ENCODE results near the gene BEX4.
"Not testable (repeated sequence)": the region's sequence is repeated elsewhere in the genome, so short reads cannot be mapped to it uniquely, and the experiment has no call there.

BEX4 gene, protein sequence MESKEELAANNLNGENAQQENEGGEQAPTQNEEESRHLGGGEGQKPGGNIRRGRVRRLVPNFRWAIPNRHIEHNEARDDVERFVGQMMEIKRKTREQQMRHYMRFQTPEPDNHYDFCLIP

DNA sequence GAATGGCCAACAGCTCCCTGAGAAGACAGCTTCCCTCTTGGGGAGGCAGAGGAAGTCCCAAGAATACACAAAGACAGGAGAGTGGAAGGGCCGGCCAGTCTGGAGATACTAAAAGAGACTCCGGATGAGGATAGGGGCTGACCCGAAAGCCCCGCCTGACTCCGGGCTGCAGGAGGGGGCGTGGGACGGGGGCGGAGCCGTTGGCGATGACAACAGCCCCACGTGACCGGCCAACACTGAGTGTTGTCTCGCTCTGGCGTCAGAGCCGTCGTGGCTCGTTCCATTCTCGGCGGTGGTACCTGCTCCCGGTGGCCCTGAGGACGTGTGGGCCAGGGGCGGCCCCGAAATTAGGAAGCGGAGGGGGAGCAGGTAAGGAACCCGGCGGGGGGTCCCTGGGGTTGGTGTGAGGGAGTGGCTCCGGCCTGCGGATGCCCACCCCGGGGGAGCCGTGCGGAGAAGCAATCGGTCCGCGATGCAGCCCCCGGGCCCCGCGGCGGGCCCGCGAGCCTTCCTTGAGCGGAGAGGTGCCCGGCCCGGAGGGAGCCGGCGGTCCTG lies at the start of gene BEX4:
Gene BEX4, plus strand, starts transcription at position 239 of the 555 bp plus-strand sequence. CDS start 1,046 bp downstream, outside the sequence.
- FAIRE-seq (peak; percentile 90), DNase-seq (ENCODE audit: low spot score) (peak; percentile 86)

DNA sequence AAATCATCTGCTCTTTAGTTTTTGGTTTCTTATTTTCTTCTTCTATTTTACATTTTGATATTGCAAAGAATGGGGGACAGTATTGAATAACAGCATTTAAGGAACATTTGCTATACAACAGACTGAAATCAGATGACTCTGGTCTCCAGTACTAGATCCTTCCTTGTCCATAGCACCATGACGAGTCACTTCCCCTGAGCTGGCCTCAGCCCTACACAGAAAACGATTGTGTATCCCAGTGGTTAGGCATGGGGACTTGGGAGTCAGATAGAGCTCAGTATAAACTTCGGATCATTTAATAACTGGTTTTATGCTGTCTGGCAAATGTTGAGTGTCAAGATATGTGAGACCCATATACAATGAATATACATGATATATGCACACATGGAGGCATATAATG lies 44.7 kb upstream of the BEX4 start:
- FAIRE-seq (no peak), DNase-seq (ENCODE audit: low spot score) (no peak)

DNA sequence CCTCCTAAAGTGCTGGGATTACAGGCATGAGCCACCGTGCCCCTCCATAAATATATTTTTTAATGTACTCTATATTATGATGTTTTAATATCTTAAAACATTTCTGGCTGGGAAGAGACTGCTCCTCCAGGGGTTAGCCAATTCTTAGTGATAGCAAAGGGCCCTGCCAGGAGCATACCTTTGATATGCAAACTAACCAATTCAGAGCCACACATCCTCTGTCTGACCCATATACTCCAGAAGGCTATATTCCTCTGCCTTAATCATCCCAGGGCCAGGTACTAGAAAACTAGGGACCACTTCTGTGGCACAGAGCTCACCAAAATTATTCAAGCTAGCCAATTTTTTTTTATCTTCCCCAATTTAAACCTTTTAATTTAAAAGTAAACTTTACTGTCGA lies 43.6 kb upstream of the BEX4 start:
- DNase-seq (ENCODE audit: low spot score) (no peak), FAIRE-seq (no peak)

GRCh38 chrX:103175256-103175655 lies 39.7 kb upstream of the BEX4 start:
- not testable (repeated sequence) for DNase-seq (ENCODE audit: low spot score); FAIRE-seq

- FAIRE-seq (no peak), DNase-seq (ENCODE audit: low spot score) (peak; percentile 43)
Measured at GRCh38 chrX:103175944-103176753, 38.8 kb upstream of the BEX4 start.

GRCh38 chrX:103177556-103177955 lies 37.4 kb upstream of the BEX4 start:
- DNase-seq (ENCODE audit: low spot score) = no peak
- FAIRE-seq = no peak

DNA sequence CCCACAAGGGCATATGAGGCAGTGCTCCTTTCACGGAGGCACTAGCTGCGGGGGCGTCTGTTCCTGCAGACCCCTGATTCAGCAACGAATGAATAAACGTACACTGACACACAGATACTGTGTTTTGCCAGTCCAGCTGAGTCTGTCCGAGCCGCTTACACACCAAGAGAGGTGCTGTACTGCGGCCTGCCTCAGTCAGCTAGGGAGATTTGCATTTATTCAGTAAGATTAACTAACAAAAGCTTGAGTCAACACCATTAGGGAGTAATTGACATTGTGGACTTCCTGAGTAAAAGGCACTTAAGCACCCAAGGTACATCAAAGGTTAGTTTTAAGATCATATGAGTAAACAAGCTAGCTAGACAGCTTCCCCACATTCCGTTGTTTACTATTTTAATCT lies 31.0 kb upstream of the BEX4 start:
- DNase-seq (ENCODE audit: low spot score) (no peak), FAIRE-seq (no peak)

DNA sequence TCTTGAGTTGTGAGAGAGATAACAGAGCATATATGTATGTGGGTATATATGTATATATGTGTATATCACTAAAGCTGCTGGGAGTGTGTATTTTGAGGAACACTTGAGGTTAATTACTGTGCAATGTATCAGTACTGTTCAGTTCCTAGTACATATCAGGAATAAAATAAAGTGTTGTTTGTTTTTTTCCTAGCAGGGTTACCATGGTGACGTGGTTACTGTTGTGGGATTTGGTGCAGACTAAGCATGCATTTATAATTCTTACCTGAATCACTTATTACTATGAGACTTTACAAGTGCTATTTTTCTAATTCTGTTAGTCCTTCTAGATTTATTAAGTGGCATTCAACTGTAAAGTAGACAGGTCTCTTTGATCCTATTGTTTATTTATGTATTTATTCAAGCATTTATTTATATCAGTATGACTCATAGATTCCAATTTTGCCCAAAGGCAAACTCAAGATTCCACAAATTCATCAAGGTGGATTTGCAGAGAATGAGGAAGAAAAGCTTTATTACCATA lies 26.9 kb upstream of the BEX4 start:
- FAIRE-seq = no peak
- DNase-seq (ENCODE audit: low spot score) = no peak

GRCh38 chrX:103197721-103198306 lies 17.1 kb upstream of the BEX4 start:
- DNase-seq (ENCODE audit: low spot score) (peak; percentile 18), FAIRE-seq (no peak)

GRCh38 chrX:103198668-103199067 lies 16.2 kb upstream of the BEX4 start:
- FAIRE-seq; DNase-seq (ENCODE audit: low spot score): not testable (repeated sequence)

GRCh38 chrX:103201041-103201440 lies 13.9 kb upstream of the BEX4 start:
- DNase-seq (ENCODE audit: low spot score) (no peak), FAIRE-seq (no peak)

DNA sequence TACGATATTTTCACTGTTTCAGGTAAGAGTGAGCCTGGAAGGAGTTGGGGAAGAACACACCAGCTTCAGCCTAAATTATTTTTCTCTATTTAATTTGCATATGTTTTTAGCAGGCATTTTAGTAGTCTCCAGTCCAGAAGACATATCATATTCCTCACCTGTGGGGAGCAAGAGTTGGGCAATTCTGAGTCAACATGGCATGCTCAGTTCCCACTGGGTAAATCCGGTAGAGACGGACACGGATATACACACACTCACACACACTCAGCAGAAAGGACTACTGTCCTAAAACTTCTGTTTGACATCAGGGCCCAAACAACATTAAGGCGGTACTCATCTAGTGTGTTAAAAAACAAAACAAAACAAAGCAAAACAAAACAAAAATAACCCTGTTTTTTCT lies 4.9 kb upstream of the BEX4 start:
- FAIRE-seq = no peak
- no peak for DNase-seq (ENCODE audit: low spot score)

- DNase-seq (ENCODE audit: low spot score) (peak; percentile 23), FAIRE-seq (no peak)
Measured at GRCh38 chrX:103211012-103211715, 3.7 kb upstream of the BEX4 start.

- no peak for FAIRE-seq
Measured at GRCh38 chrX:103212749-103213457, 2.0 kb upstream of the BEX4 start.

DNA sequence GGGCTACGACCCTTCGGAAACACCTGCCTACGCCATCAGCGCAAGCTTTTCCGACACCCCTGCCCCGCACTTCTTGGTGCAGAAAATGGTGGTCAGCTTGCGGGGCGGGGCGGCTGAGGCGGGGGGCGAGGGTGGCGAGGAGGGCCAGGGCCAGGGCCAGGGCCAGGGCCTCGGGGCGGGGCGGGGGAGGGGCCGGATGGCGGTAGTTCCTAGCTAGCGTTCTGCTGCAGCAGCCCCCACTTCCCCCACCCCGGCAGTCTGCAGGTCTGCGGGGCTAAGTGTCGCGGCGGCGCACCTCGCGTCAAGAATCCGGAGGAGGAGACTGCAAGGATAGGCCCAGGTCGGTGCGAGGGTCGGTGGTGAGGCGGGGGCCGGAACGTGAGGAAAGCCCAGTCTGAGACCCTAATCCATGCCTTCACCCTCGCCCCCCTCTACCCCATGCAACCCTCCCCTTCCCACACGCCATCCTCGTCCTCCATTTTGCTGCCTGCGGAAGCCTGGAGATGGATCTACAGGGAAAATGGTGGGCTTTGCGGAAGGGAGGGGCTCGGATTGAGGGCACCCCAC lies 600 bp downstream of the BEX4 start:
- DNase-seq (ENCODE audit: low spot score) (peak; percentile 10), FAIRE-seq (no peak)

More at GRCh38 chrX:103212749-103213457, 2.0 kb upstream of the BEX4 start:
- no peak for DNase-seq (ENCODE audit: low spot score)

DNA sequence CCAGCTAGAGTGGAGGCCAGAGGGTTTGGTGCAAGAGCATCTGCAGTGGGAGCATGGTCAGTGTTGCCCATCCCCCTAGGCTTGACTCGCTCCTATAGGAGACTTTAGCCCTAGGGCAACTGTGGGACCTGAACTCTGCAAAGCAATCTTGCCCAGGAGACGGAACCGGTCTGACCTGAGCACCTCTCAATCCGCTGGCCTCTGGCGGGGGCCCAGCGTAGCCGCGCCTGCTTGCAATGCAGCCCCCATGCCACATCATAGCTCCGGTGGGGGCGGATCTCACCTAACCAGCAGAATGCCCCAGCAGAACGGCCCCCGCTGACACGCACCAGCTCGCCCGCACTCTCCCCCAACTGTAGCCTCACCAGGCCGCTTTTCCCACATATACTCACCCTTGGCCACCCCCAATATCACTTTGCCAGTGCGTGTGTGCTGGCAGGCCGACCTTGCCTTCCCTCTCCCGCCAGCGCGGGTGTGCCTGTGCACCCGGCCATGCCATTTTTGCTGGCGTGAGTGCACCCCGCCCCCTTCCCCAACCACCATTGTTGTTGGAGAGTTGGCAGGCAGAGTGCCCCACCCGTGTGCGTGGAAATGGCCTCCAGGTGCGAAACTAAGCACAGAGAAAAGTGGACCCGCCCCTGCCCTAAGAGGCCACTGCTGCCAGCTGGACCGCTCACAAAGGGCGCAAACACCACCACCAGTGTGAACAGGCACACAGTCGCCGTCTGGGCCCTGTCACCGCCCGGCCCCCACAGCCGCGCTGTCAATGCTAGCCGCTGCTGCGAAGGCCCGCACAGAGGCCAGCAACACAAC lies 5.8 kb downstream of the BEX4 start:
- DNase-seq (ENCODE audit: low spot score) (no peak), FAIRE-seq (no peak)

GRCh38 chrX:103225918-103226317 lies 11.0 kb downstream of the BEX4 start:
- FAIRE-seq; DNase-seq (ENCODE audit: low spot score): not testable (repeated sequence)

- DNase-seq (ENCODE audit: low spot score) (no peak), FAIRE-seq (no peak)
Measured at GRCh38 chrX:103233263-103233662, 18.4 kb downstream of the BEX4 start.

DNA sequence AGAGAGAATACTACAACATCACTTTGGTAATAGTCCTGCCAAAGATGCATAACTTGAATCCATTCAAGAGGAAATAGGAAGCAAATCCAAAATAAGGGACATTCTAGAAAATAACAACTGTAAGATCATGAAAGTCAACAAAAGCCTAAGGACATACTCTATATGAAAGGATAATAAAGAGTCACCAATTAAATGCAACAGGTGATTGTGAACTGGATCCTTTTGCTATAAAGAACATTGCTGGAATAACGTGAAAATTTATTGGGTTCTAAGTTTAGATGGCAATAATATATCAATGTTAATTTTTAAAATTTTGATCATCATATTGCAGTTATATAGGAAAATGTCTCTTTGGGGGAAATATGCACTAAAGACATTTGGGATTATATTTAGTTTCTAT lies 20.0 kb downstream of the BEX4 start:
- no peak for FAIRE-seq
- no peak for DNase-seq (ENCODE audit: low spot score)

DNA sequence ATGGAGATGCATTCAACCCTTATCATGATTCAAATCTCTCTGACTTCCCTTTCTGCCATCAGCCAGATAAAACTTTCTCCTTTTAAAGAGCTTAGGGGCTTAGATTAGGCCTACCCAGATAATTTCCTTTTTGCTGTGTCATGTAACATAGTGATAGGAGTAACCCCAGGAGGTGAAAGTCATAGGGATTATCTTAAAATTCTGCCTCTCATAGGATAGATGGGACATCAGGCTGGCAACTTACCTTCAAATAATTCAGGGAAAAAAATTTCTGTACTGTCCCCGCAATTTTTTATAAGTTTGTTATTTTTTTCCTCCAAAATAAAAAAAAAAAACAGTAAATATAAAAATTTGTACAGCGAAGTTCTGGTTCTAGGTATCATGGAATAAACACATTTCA lies 20.7 kb downstream of the BEX4 start:
- not testable (repeated sequence) for FAIRE-seq; DNase-seq (ENCODE audit: low spot score)

Measured in urothelium cell line (cell line).